GM23248 (cell line): ENCODE measurements around the gene PPP1R1B. TPM values are rescaled to one million over a fixed set of nuclear protein-coding genes. Genes with fewer than 3 reads are reported as not detected.

Experiments
- DNase-seq: peaks from one replicate; pipeline ENCODE4 v3.0.0-alpha.2; 2015
- H2AFZ ChIP-seq: fragments of 200-600 bp; sonication (generic); 2 replicates; pipeline ENCODE4 v1.6.1; 2016; ENCODE audit warnings: antibody characterized with exemption
- H3F3A ChIP-seq: fragments of 200-600 bp; sonication (generic); 2 replicates; pipeline ENCODE4 v1.6.1; 2016; ENCODE audit warnings: mild to moderate bottlenecking, antibody characterized with exemption, mixed run types; ENCODE audit not compliant: insufficient read depth
- H3K27ac ChIP-seq: fragments of 200-600 bp; sonication (generic); 2 replicates; pipeline ENCODE4 v1.5.1; 2016; ENCODE audit warnings: mild to moderate bottlenecking
- H3K27me3 ChIP-seq: fragments of 200-600 bp; sonication (generic); replicated peaks from 2 replicates; pipeline ENCODE4 v1.6.1; 2016; ENCODE audit warnings: mild to moderate bottlenecking; ENCODE audit not compliant: insufficient read depth
- H3K36me3 ChIP-seq: fragments of 200-600 bp; sonication (generic); 2 replicates; pipeline ENCODE4 v1.6.1; 2016; ENCODE audit warnings: low read depth, mild to moderate bottlenecking
- H3K4me1 ChIP-seq: fragments of 200-600 bp; sonication (generic); 2 replicates; pipeline ENCODE4 v1.6.1; 2016; ENCODE audit warnings: mild to moderate bottlenecking; ENCODE audit not compliant: insufficient read depth
- H3K4me2 ChIP-seq: fragments of 200-600 bp; sonication (generic); one replicate; pipeline ENCODE4 v1.6.1; 2016; ENCODE audit warnings: mild to moderate bottlenecking; ENCODE audit not compliant: unreplicated experiment
- H3K4me3 ChIP-seq: fragments of 200-600 bp; sonication (generic); 2 replicates; pipeline ENCODE4 v1.5.1; 2016; ENCODE audit warnings: mild to moderate bottlenecking
- H3K79me2 ChIP-seq: fragments of 200-600 bp; sonication (generic); 2 replicates; pipeline ENCODE4 v1.6.1; 2016; ENCODE audit warnings: mild to moderate bottlenecking; ENCODE audit not compliant: insufficient read depth
- H3K9ac ChIP-seq: fragments of 200-600 bp; sonication (generic); 2 replicates; pipeline ENCODE4 v1.6.1; 2016; ENCODE audit warnings: mild to moderate bottlenecking
- H3K9me2 ChIP-seq: fragments of 200-600 bp; sonication (generic); 2 replicates; pipeline ENCODE4 v1.6.1; 2016; ENCODE audit warnings: mixed run types, mild to moderate bottlenecking, moderate library complexity; ENCODE audit not compliant: insufficient read depth
- H3K9me3 ChIP-seq: fragments of 200-600 bp; sonication (generic); one replicate; pipeline ENCODE4 v1.6.1; 2017; ENCODE audit warnings: low read depth
- H4K20me1 ChIP-seq: fragments of 200-600 bp; sonication (generic); 2 replicates; pipeline ENCODE4 v1.6.0; 2016; ENCODE audit not compliant: insufficient read depth
- EZH2 ChIP-seq: fragments of 200-600 bp; sonication (generic); IDR thresholded peaks from 2 replicates; pipeline ENCODE4 v1.6.1; 2018; ENCODE audit warnings: antibody characterized with exemption, mild to moderate bottlenecking; ENCODE audit not compliant: insufficient read depth, poor library complexity, severe bottlenecking
- EZH2phosphoT487 ChIP-seq: fragments of 200-600 bp; sonication (generic); IDR thresholded peaks from 2 replicates; pipeline ENCODE4 v1.6.1; 2018; ENCODE audit warnings: antibody characterized with exemption, moderate library complexity, mild to moderate bottlenecking, low read depth; ENCODE audit not compliant: insufficient read depth
- WGBS, 2 experiments: methylation state at CpG; one replicate each; pipeline ENCODE4 v1.1.6; 2015 to 2017; ENCODE audit warnings: low lambda C conversion rate in 2 of 2, low coverage in 1 of 2; ENCODE audit errors: missing lambda C conversion rate in 2 of 2; 5-methylcytosine and 5-hydroxymethylcytosine counted together
- in situ Hi-C: fragments of 300-500 bp; cut with MboI; formaldehyde crosslinking; loops from 2 replicates; pipeline ENCODE4 v1.15.0; 2020
- polyA plus RNA-seq: library from polyadenylated mRNA; unstranded; fragments of >200 nt; fragmentation: Nextera tagmentation; extraction: Ambion mirVana; gene quantifications from 2 replicates; pipeline ENCODE4 v1.2.1, GENCODE V29; 2016
- total RNA-seq: library from RNA; depleted of rRNA; stranded (reverse); fragments of >200 nt; shearing (Covaris generic); gene quantifications from 2 replicates; pipeline ENCODE4 v1.2.3, GENCODE V29; 2014

The PPP1R1B gene
- total and polyA plus RNA-seq, 2 experiments from 2014 or later = not detected

- H3K27ac ChIP-seq = no peak overlapping the region
- TF ChIP-seq EZH2 = no peak
- no peak for TF ChIP-seq EZH2phosphoT487
- no peak overlapping the region for H3K4me2 ChIP-seq
- no peak overlapping the region for H2AFZ ChIP-seq
- no peaks in the 10 kb centered on the region for H3K4me1 ChIP-seq
- H3K9me3 ChIP-seq = no peaks in the 10 kb centered on the region
- H3K36me3 ChIP-seq = no peaks in the 10 kb centered on the region
- peaks cover 59% of the 10 kb centered on the region for H3K27me3 ChIP-seq
- H3K9me2 ChIP-seq = no peaks in the 10 kb centered on the region
- H4K20me1 ChIP-seq = no peaks in the 10 kb centered on the region
- in situ Hi-C loops = no loop called here
- 14 to 16% methylated on average over 13 to 15 of the region's 15 CpGs for WGBS, 2 experiments
- H3F3A ChIP-seq = no peaks in the 10 kb centered on the region
- no peak overlapping the region for H3K9ac ChIP-seq
- H3K4me3 ChIP-seq = no peak overlapping the region
- no peaks in the 10 kb centered on the region for H3K79me2 ChIP-seq
- no peak for DNase-seq
These were observed 18.4 kb upstream of the PPP1R1B start for GRCh38 chr17:39608142-39608981.

GRCh38 chr17:39609416-39610025 is 17.2 kb upstream of the PPP1R1B start:
- 58 to 59% methylated on average over 4 of the region's 4 CpGs for WGBS, 2 experiments

GRCh38 chr17:39611401-39612112 is 15.2 kb upstream of the PPP1R1B start:
- no peak for DNase-seq
- H3K27me3 ChIP-seq = peaks cover 27% of the 10 kb centered on the region
- no peak overlapping the region for H3K27ac ChIP-seq
- no peak overlapping the region for H3K4me3 ChIP-seq
- H3K9ac ChIP-seq = no peak overlapping the region
- WGBS, 2 experiments = 72 to 78% methylated on average over 9 of the region's 9 CpGs
- no peaks in the 10 kb centered on the region for H3K79me2 ChIP-seq
- H3K9me2 ChIP-seq = no peaks in the 10 kb centered on the region
- H3K4me2 ChIP-seq = no peak overlapping the region
- no peaks in the 10 kb centered on the region for H3K4me1 ChIP-seq
- TF ChIP-seq EZH2phosphoT487 = no peak
- no peak for TF ChIP-seq EZH2
- H3K36me3 ChIP-seq = no peaks in the 10 kb centered on the region
- no peak overlapping the region for H2AFZ ChIP-seq
- no peaks in the 10 kb centered on the region for H4K20me1 ChIP-seq
- no peaks in the 10 kb centered on the region for H3F3A ChIP-seq
- H3K9me3 ChIP-seq = no peaks in the 10 kb centered on the region
- in situ Hi-C loops = no loop called here

More at GRCh38 chr17:39609416-39610025, 17.2 kb upstream of the PPP1R1B start:
- no peaks in the 10 kb centered on the region for H3K9me2 ChIP-seq
- H3K9me3 ChIP-seq = no peaks in the 10 kb centered on the region
- in situ Hi-C loops = no loop called here
- no peaks in the 10 kb centered on the region for H3K79me2 ChIP-seq
- no peaks in the 10 kb centered on the region for H3K4me1 ChIP-seq
- no peaks in the 10 kb centered on the region for H3K36me3 ChIP-seq
- H3K9ac ChIP-seq = no peak overlapping the region
- H4K20me1 ChIP-seq = no peaks in the 10 kb centered on the region
- no peak for DNase-seq
- H3K27ac ChIP-seq = no peak overlapping the region
- no peak for TF ChIP-seq EZH2
- no peak for TF ChIP-seq EZH2phosphoT487
- no peak overlapping the region for H2AFZ ChIP-seq
- H3K27me3 ChIP-seq = peaks cover 47% of the 10 kb centered on the region
- H3K4me2 ChIP-seq = no peak overlapping the region
- no peak overlapping the region for H3K4me3 ChIP-seq
- no peaks in the 10 kb centered on the region for H3F3A ChIP-seq

DNA sequence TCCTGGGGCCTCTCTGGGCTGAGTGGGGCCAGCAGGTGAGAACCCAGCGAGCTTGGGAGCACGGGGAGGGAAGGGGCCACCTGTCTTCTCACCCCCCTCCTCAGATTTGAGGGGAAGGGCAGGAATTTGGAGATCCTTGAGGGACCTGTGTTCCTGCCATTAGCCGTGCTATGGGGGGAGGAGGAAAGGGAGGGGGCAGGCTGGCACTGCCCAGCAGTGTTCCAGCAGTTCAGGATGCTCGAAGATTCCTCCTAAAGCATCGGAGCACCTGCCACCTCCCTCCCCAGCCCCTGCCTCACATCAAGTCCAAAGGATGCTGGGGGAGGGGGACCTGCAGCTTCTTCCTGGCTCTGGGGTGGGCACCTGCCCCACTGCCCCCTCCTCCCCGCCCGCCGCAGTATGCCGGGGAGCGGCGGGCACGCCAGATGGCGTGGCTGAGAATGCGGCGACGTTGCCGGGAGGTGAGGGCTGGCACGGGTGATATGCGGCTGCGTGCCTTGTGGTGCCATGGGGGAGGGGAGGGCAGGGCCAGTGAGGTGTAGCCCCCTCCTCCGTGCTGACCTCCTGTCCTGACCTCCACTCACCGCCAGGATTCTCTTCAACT is 14.4 kb upstream of the PPP1R1B start:
- Histone ChIP-seq H3K4me1 (no peaks in the 10 kb centered on the region), H3K27ac (no peak overlapping the region), H3K79me2 (no peaks in the 10 kb centered on the region), H3F3A (no peaks in the 10 kb centered on the region), H4K20me1 (no peaks in the 10 kb centered on the region), H3K9me2 (no peaks in the 10 kb centered on the region), H3K36me3 (no peaks in the 10 kb centered on the region), H3K9ac (no peak overlapping the region), H3K4me3 (no peak overlapping the region), H3K9me3 (no peaks in the 10 kb centered on the region), H3K27me3 (peaks cover 19% of the 10 kb centered on the region), H2AFZ (no peak overlapping the region), H3K4me2 (no peak overlapping the region)
- 60 to 61% methylated on average over 18 to 22 of the region's 22 CpGs for WGBS, 2 experiments
- no peak for TF ChIP-seq EZH2
- TF ChIP-seq EZH2phosphoT487 = no peak
- DNase-seq = no peak
- in situ Hi-C loops = no loop called here
